HG02759 (cell line): ENCODE results near the gene STIP1.

ENCODE experiments used
- ATAC-seq: cut with Tn5 transposase; IDR thresholded peaks from one replicate; pipeline ENCODE4 v1.9.1; 2021; ENCODE audit warnings: mild to moderate bottlenecking, moderate library complexity; ENCODE audit not compliant: unreplicated experiment

The STIP1 gene

DNA sequence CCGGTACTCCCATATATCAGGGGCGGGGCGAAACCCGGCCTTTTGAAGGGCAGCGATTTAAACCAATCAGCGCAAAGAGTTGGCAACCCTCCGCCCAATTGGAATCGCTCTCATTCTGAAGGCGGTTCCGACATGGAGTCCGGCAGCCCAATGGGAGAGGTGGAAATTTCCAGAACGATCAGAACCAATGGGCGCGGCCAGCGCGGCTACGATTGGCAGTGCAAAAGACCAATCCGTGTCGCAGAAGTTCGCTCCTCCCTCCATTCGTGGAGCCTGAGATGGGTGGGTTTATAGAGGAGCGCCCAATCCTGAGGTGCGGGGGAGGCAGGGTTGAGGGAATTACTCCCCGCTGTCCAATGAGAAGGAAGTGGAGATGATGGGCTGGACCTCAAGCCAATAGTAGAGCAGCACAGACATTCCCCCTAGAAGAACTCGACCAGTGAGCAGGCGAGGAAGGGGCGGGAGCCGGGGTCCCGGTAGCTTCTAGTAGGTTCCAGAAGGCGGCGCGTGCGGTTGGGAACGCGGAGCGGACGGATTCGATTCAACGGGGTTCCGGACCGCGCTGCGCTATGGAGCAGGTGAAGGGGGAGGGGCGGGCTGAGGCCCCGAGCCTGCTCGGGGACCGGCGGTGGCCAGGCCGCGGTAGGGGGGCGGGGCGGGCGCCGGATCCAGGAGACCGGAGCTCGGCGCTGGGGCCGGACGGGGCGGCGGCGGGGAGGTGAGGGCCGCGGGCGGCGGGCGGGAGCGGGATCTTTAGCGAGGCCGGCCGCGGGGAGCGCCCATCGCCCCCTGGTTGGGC lies at the start of gene STIP1:
STIP1 (plus strand) TSS at position 479 of the 799 bp plus-strand sequence; CDS start at position 570, 91 bp downstream.
- ATAC-seq, result peak; percentile 86

DNA sequence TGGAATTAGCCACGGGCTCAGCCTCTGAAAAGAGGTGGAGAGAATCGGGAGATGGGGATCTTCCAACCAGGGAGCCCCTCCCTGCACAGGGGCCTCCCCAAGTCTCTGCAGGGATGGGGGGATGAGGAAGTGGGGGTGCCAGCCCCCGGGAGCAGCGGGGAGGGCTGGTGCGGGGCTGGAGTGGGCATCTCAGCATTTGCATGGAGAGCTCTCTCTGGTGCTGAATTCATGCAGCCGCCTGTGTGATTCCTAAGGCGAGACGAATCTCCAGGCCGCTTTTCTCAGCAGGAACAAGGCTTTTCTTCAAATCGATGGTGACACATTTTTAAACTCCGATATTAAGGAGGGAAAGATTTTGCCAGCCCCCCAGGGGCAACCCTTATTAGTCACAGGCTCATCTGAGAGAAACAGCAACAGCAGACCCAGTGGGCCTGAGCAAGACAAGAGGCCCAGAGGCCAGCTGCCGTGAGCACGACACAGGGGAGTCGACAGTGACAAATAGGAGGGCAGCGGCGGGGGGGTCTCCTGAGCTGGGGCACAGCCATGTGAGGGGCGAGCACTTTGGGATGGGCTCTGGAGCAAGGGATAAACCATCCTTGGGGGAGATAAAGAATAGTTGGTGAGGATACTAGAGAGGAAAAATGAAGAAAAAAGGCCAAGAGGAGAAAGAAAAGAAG lies 49.1 kb upstream of the STIP1 start:
- no peak for ATAC-seq

DNA sequence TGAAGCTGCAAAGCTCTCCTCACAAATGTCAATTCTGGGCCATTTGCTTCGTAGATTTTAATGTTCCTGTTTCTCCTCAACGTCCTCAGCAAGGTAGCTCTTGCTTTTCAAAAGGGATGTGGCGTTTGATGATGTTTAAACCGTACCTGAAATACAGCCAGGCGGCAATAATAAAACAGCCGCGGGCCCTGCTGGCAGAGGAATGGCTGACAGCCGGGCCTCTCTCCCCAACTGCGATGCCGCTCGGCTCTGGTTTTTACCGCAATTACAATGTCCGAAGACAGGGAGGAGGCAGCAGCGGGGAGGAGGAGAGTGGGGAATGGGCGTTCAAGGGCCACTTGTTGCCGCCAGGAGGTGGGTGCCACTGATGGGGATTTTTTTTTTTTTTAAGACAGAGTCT lies 47.6 kb upstream of the STIP1 start:
- no peak for ATAC-seq

DNA sequence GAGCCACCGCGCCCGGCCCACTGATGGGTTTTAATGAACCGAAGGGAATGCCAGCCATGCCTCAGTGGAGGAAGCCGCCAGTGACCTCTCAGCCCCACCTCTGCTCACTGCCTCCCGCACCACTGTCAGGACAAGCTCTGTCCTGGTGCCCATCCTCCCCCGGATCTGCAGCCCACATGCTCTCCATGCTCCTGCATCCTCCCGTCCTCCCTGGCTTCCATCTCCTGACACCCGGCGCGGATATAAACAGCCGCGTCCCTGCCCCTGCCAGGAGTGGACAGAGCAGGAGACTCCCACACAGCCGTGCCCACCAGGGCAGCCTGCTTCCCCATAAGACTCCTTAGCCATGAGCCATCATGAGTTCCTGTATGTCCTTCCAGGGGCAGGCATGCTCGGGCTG lies 46.9 kb upstream of the STIP1 start:
- no peak for ATAC-seq

DNA sequence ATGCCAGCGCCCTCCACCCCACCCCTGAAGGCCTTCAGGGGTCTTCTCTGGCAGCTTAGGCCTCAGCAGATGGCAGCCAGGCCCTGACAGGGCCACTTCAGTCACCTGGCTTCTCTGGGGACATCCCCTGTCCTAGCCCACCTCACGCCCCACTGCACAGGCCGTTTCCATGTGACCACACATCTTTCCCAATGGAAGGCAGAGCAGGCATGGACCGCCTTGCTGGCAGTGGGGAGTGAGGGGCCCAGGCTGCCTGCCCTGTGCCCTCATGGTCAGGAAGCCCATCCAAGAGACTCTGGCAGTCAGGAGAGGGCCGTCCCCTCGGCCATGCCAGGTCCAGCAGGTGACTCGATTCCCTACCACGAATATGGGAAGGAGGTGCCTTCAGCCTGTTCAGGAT lies 45.9 kb upstream of the STIP1 start:
- no peak for ATAC-seq

DNA sequence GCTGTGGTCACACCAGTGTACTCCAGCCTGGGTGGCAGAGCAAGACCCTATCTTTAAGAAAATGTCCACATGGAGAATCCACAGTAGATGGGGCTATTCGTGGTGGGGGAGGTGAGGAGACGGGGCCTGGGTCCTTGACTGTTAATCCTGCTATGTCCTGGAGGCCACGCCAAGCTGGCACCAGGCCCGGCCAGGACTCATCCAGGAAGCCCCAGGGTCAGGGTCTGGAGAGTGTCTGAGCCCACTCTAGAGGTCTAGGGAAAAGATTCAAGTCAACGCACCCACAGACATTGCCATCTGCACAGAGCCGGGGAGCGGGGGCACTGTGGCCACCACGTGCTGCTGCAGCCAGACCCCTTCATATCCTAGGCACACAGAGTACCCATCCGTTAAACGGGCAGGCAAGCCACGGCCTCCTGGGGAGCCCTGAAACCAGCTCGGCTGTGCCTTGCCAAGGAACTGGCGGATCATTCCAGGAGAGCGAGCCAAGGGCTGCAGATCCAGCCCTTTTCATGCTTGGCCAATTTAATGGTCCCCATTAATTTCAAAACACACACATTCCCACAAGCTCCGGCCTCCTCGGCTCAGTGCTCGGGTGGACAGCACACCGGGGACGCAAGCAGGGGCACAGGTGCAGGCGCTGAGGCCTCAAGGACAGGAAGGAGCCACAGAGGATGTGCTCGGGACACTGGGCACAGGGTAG lies 44.7 kb upstream of the STIP1 start:
- ATAC-seq, result no peak

DNA sequence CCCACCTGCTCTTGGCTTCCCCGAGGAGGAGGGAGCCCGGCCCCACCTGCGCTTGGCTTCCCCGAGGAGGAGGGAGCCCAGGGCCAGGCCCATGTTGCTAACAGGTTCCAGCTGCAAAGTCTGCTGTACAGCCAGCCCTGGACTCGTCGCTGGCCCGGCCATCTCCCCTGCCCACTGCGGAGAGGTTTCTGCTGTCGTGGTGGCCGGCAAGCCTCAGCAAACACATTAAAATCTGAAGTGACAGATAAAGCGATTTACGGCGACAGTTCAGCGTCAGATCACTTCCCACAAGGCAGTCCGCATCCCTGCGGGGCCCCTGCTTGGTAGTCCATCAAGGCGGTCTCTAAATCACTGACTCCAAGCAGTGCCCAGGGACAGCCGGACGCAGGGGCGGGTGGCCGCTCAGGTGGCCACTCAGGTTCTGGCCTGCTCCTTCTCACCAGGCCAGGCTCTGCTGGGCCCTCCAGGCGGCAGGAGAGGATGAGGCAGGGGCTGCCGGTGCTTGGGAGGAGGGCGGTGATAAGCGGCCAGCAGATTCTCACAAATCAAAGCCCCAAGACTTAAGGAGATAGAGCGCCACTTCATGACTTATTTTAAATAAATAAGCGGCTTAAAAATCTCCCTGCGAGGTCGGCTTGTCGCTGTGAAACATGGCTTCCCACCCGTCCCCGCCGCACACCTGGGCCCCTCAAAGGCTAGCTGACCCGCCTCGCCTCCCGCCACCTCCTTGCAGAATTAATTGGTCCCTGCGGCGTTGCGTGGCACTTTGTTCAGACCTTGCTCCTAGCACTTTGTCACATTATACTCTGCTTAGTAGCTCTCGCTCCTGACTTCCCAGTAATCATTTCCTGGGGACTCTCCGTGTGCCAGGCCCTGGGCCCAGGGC lies 41.1 kb upstream of the STIP1 start:
- ATAC-seq, result no peak

DNA sequence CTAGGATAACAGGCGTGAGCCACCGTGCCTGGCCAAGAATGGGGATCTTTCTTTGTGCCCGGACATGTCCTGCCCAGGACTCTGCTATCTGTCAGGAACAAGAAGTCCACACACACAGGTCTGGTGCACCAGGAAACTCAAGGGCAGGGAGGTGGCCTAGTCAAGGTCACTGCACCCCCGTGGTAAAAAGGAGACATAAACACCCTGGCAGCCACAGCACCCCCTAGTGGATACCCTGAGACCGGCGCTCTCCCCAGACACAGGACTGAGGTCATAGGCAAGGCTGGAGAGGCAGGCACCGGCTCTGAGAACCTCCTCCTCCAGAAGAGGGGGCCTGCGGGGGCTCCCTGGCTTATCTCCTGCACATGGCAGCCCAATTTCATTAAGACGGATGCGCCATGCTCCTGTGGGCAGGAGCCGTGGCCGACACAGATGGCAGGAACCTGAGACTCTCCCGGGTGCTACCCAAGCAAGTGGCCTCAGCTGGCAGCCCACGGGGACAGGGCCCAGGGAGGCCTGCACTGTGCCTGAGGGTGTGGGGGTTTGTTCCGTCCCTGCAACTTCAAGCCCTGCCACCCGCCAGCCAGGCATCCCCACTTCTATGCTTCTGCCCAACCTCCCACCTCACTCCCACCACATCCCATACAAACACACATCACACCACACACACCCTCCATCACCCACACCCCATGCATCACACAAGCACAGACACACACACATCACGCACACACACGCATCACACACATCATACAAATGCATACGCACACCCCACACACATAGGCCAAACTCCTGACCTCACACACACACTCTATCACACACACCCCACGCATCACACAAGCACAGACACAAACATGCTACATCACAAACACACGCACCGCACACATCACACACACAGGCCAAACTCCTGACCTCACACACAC lies 39.7 kb upstream of the STIP1 start:
- no peak for ATAC-seq

DNA sequence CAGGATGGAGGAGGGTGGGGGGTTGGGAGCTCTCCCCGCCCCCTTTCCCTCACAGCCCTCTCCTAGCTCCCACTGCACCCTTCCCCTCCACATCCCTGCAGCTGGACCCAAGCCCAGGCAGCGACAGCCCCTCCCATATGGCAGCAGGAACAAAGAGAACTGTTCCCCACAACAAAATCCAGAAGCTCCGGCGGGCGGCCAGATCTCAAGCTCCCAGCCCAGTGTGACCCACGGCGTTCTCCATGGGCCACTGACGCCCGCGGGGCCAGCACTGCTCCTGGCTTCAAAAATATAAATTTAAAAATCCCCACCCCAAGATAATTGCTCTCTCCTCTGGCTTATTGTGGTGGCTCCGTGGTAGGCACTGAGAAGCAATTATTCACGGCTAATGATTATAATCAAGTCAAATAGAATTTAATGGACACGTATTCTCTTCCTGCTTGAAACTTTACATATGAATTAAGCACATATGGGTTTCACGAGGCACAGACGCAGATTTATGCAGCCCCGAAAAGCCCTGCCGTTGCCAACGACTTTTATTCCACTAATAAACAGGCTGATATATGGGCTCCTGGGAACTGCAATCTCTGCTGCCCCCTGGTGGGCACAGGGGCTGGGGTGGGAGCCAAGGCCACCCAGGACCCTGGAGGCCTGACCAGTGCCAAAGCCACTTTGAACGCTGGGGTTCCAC lies 37.6 kb upstream of the STIP1 start:
- ATAC-seq, result no peak

DNA sequence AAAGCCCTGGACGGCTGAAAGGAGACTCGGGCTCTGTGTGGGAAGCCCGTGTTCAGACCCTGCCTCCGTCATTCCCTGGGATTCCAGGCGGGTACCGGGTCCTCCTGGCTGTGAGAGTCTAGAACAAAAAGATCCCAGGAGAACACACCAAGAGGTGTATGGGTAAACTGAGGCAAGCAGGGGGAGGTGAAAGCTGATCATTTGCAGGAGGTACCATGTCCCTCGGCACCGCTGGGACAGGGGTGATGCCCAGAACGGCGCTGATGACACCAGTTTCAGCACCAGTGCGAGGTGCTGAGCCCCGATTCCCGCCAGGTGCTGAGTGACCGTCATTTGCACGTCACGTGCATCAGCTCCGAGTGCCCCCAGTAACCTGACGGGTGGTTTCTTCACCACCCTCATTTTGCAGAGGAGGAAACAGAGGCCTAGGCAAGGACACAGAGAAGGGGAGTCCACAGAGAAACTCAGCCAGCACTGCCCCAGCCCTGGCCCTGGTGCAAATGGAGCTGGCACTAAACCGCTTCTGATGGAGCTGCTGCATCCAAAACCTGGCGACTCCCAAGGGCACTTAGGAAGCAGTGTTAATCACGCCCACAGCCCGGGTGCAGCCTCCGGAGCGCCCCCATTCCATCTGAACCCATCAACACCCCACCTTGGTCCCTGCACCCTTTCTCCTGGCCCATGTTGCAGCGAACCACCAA lies 36.9 kb upstream of the STIP1 start:
- no peak for ATAC-seq

DNA sequence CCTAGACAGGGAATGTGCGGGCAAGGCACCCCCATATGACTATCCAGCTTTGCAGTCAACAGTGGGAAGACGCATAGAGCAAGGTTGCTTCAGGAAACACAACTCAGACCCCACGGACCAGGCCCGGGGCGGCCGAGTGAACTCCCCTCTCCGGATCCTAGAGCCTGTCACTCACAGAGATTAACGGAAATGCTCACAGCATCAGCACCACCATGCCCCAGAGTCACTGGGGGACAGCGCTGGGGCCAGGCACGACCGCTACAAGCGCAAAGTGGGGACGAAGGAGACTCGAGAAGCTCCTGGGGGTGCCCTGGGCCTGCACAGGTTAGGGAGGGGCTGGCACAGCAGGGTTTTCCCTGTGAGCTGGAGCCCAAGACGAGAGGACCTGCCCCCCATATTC lies 35.9 kb upstream of the STIP1 start:
- no peak for ATAC-seq

DNA sequence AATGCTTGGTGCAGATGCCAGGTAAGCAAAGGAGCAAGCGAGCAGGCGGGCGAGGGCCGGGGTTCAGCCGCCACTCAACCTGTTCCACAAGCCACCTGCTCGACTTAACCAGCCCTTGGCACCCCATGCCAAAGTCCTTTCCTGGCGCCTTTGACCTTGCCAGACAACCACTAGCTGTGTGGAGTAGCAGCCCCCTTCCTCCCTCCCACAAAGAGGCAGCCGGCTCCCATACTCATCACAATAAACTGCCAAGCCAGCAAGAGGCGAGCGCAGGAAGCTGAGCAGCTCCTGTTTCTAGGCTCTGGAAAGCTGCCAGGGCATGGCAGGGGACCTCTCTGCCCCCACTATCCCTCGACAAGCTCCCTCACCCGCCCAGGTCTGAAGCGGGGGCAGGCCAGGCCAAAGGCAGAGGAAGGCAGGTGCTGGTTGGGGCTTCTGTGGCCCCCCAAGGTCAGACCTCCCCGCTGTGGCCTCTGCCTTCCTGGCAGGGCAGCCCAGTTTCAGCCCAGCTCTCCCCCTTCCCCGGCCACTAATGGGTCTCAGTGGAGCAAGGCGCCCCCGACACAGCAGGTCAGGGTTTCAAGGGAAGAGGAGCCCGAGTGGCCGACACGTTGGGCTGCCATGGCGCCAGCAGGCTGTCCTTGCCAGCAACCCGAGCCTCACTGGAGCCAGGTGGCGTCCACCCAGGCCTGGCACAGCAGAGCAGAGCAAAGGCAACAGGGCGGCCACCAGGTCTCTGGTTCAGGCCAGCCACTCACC lies 35.3 kb upstream of the STIP1 start:
- no peak for ATAC-seq

DNA sequence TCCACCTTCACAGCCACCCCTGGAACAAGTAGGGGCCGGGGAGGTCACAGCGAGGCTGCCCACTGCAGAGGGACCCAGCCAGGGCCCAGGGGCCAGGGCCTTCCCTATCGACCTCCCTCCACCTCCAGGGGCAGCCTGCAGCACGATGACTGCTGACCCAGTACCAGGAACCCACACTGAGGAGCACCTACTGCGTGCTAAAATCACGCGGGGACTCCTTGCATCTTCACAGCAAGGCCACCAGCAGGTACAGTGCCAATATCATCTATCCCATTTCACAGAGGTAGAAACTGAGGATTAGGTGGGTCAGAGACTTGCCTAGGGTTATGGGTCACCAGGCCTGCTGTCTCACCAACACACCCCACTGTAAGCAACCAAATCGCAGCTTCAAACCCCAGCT lies 34.6 kb upstream of the STIP1 start:
- no peak for ATAC-seq

DNA sequence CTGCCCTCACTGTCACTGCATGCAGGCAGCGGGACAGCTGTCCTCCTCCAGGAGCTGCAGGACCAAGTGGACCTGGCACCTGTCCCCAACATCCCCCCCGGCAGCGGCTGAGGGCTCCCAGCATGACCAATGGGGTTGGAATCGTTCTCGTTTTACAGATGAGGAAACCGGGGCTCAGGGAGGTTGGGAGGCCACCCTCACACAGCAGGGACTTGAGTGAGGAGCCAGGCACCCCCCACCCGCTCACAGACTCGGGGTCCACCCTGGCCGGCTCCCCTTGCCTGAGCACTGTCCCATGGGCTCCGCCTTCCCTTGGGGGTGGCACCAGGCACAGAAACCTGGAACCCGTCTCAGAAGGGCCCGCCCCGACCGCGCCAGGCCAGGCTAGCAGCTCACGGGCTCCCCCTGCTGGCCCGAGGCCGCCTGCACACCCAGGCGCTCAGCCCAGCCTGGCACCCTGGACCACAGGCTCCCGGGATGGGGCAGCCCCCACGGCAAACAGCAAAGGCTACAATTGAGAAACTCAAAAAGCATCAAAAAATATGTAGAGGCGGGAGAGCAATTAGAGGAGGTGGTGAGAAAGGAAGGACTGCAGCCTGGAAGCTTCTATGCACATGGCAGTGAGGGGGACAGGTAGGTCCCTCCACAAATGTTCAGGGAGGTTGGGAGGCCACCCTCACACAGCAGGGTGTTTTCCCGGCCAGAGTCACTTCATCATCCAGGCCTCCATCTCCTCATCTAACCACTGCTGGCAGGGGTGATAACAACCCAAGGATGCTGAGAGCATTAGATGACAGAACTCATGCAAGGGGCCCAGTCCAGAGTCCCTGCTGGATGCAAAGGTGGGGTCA lies 32.9 kb upstream of the STIP1 start:
- ATAC-seq, result peak; percentile 70

DNA sequence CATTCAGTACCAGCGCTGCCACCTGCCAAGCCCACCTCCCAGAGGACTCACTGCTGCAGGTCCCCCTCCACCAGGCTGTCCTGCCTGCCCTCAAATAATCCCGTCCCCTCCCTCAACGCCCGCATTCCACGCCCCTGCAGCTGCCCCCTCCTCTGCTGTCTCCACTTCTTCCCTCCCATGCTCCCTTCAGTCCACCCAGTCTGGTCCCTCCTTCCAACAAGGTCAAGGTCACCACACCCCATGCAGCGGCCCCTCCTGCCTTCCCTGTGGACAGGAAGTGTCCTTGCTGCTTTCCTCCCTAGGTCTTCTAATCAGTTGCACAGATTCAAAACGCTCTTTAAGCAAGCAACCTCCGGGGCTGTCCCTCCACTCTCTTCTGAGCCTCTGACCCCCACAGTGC lies 32.2 kb upstream of the STIP1 start:
- no peak for ATAC-seq

DNA sequence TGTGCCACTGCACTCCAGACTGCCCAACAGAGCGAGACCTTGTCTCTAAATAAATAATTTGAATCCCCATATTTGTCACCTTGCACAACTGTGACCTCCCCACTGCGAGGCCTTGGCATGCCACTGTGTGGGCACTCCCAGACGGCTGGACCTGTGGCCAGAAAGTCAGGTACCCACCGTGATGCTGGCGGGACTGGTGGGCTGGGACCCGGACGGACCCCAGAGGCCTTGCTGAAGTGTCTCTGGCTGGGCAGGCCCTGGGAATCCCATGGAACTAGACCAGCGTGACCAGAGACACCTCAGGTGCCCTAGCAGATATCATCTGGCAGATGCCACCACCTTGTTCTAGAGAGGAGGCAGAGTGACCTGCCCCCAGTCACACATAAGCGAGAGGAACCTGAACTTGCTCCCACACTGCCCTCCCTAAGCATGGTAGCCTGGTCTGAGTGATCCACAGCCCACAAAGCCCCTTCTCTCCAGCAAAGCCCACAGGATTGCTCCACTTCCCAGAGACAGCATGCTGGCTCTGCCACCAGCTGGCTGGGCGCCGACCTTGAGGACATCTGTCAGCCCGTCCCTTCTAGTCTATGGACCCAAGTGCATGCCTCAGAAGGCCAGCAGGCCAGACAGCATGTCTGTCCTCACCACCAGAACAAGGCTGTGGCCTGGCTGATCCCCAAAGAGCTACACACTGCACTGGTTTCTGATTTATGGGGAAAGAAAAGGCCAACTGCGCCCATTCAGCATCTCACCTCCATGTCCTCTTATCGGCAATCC lies 29.5 kb upstream of the STIP1 start:
- no peak for ATAC-seq
